H9 (cell line): Measurements from ENCODE around the gene CXXC5. TPM values are rescaled to one million over a fixed set of nuclear protein-coding genes. Genes with fewer than 3 reads are reported as not detected.
A peak's percentile ranks its signal among the peaks of the same experiment; 100 is the strongest.

Experiments
- DNase-seq: peaks from one replicate; pipeline ENCODE4 v3.0.0-alpha.2; 2017
- H2AFZ ChIP-seq: one replicate; pipeline ENCODE4 v1.6.1; 2013; ENCODE audit warnings: mild to moderate bottlenecking, low read length, control low read depth, moderate library complexity
- H2AK5ac ChIP-seq: 2 replicates; pipeline ENCODE4 v1.6.1; 2013; ENCODE audit warnings: low read length, control low read depth, mixed read lengths; ENCODE audit not compliant: insufficient read length
- H2BK120ac ChIP-seq: one replicate; pipeline ENCODE4 v1.6.1; 2013; ENCODE audit warnings: low read depth, mild to moderate bottlenecking, low read length, control low read depth, inconsistent platforms; ENCODE audit not compliant: poor library complexity, severe bottlenecking
- H2BK12ac ChIP-seq: 2 replicates; pipeline ENCODE4 v1.6.1; 2013; ENCODE audit warnings: low read length, control low read depth, mixed read lengths, low read depth; ENCODE audit not compliant: insufficient read length
- H2BK15ac ChIP-seq: 2 replicates; pipeline ENCODE4 v1.6.1; 2013; ENCODE audit warnings: low read depth, low read length, control low read depth
- H2BK20ac ChIP-seq: one replicate; pipeline ENCODE4 v1.6.1; 2013; ENCODE audit warnings: low read depth, mild to moderate bottlenecking, low read length, control low read depth, inconsistent platforms; ENCODE audit not compliant: poor library complexity, severe bottlenecking
- H2BK5ac ChIP-seq: 2 replicates; pipeline ENCODE4 v1.6.1; 2013; ENCODE audit warnings: low read length, control low read depth, mixed read lengths; ENCODE audit not compliant: insufficient read length
- H3K14ac ChIP-seq: 2 replicates; pipeline ENCODE4 v1.6.1; 2013; ENCODE audit warnings: low read length, control low read depth; ENCODE audit not compliant: insufficient read depth
- H3K18ac ChIP-seq: 2 replicates; pipeline ENCODE4 v1.6.1; 2013; ENCODE audit warnings: low read depth, mild to moderate bottlenecking, mixed read lengths, low read length, control low read depth; ENCODE audit not compliant: insufficient read length
- H3K23ac ChIP-seq: 2 replicates; pipeline ENCODE4 v1.6.1; 2013; ENCODE audit warnings: low read length, control low read depth, mixed read lengths, low read depth; ENCODE audit not compliant: insufficient read length
- H3K23me2 ChIP-seq: 2 replicates; pipeline ENCODE4 v1.6.1; 2013; ENCODE audit warnings: low read depth, mild to moderate bottlenecking, mixed read lengths, low read length, control low read depth; ENCODE audit not compliant: insufficient read length, poor library complexity, severe bottlenecking
- H3K27ac ChIP-seq: 2 replicates; pipeline ENCODE4 v1.5.1; 2013; ENCODE audit warnings: low read length, control low read depth, mixed read lengths, low read depth; ENCODE audit not compliant: insufficient read length
- H3K27me3 ChIP-seq: 2 replicates; pipeline ENCODE4 v1.6.1; 2013; ENCODE audit warnings: low read length, control low read depth, inconsistent platforms; ENCODE audit not compliant: insufficient read depth
- H3K4ac ChIP-seq: 2 replicates; pipeline ENCODE4 v1.6.1; 2013; ENCODE audit warnings: low read depth, mild to moderate bottlenecking, control low read depth, inconsistent platforms, low read length, moderate library complexity
- H3K4me1 ChIP-seq: 2 replicates; pipeline ENCODE4 v1.6.1; 2013; ENCODE audit warnings: low read length, control low read depth, inconsistent platforms; ENCODE audit not compliant: insufficient read depth
- H3K4me2 ChIP-seq: 2 replicates; pipeline ENCODE4 v1.6.1; 2013; ENCODE audit warnings: low read length, control low read depth, mixed read lengths; ENCODE audit not compliant: insufficient read length, insufficient read depth
- H3K56ac ChIP-seq: 2 replicates; pipeline ENCODE4 v1.6.1; 2013; ENCODE audit warnings: low read depth, mild to moderate bottlenecking, mixed read lengths, low read length, control low read depth; ENCODE audit not compliant: insufficient read length
- H3K79me1 ChIP-seq: 2 replicates; pipeline ENCODE4 v1.6.1; 2013; ENCODE audit warnings: low read depth, mild to moderate bottlenecking, moderate library complexity, low read length, control low read depth, inconsistent platforms; ENCODE audit not compliant: insufficient read depth, poor library complexity, severe bottlenecking
- H3K79me2 ChIP-seq: 2 replicates; pipeline ENCODE4 v1.6.1; 2013; ENCODE audit warnings: low read length, control low read depth, inconsistent platforms; ENCODE audit not compliant: insufficient read depth
- H3K9ac ChIP-seq: 2 replicates; pipeline ENCODE4 v1.6.1; 2013; ENCODE audit warnings: low read length, control low read depth, mixed read lengths; ENCODE audit not compliant: insufficient read length; ENCODE audit errors: extremely low read depth
- H3K9me3 ChIP-seq: one replicate; pipeline ENCODE4 v1.6.1; 2013; ENCODE audit warnings: low read depth, low read length, inconsistent platforms; ENCODE audit not compliant: control insufficient read depth
- H3T11ph ChIP-seq: one replicate; pipeline ENCODE4 v1.6.1; 2013; ENCODE audit warnings: mild to moderate bottlenecking, low read length, control low read depth, inconsistent platforms
- H4K20me1 ChIP-seq: one replicate; pipeline ENCODE4 v1.6.1; 2013; ENCODE audit not compliant: control insufficient read depth, insufficient read length, insufficient read depth
- H4K5ac ChIP-seq: 2 replicates; pipeline ENCODE4 v1.6.1; 2013; ENCODE audit warnings: low read depth, mild to moderate bottlenecking, mixed read lengths, low read length, control low read depth; ENCODE audit not compliant: insufficient read length
- H4K8ac ChIP-seq: replicated peaks from 2 replicates; pipeline ENCODE4 v1.6.1; 2013; ENCODE audit warnings: low read length, control low read depth, mixed read lengths, low read depth; ENCODE audit not compliant: insufficient read length
- H4K91ac ChIP-seq: 2 replicates; pipeline ENCODE4 v1.6.1; 2013; ENCODE audit warnings: low read depth, mild to moderate bottlenecking, moderate library complexity, mixed read lengths, low read length, control low read depth; ENCODE audit not compliant: insufficient read length
- H3K27ac Mint-ChIP-seq, 3 experiments: 2 replicates in 2 of 3; 3 replicates in 1 of 3; pipeline ENCODE4 v1.8.0; 2020 to 2021; ENCODE audit warnings: mixed read lengths in 3 of 3, mild to moderate bottlenecking in 1 of 3, moderate library complexity in 1 of 3
- H3K27me3 Mint-ChIP-seq: 2 replicates; pipeline ENCODE4 v1.8.0; 2021; ENCODE audit warnings: low read depth, mild to moderate bottlenecking, moderate library complexity, mixed read lengths
- H3K36me3 Mint-ChIP-seq, 3 experiments: 2 replicates in 2 of 3; 3 replicates in 1 of 3; pipeline ENCODE4 v1.8.0; 2020 to 2021; ENCODE audit warnings: low read depth in 3 of 3, mixed read lengths in 3 of 3; ENCODE audit not compliant: insufficient read depth in 1 of 3
- H3K4me1 Mint-ChIP-seq, 2 experiments: 2 replicates each; pipeline ENCODE4 v1.8.0; 2020; ENCODE audit warnings: mixed read lengths in 2 of 2
- H3K4me3 Mint-ChIP-seq, 2 experiments: 2 replicates in 1 of 2; 3 replicates in 1 of 2; pipeline ENCODE4 v1.8.0; 2020 to 2021; ENCODE audit warnings: mild to moderate bottlenecking in 2 of 2, mixed read lengths in 2 of 2, moderate library complexity in 1 of 2
- H3K9me3 Mint-ChIP-seq, 2 experiments: 2 replicates in 1 of 2; 3 replicates in 1 of 2; pipeline ENCODE4 v1.8.0; 2020; ENCODE audit warnings: mild to moderate bottlenecking in 2 of 2, mixed read lengths in 2 of 2, moderate library complexity in 1 of 2
- CTCF ChIP-seq: fragments of 200-600 bp; sonication (generic); conservative IDR thresholded peaks from 3 replicates; pipeline ENCODE4 v1.8.0; 2021; ENCODE audit warnings: antibody characterized with exemption, mild to moderate bottlenecking
- WGBS: extraction: QIAGEN DNeasy Blood & Tissue Kit; methylation state at CpG from one replicate; pipeline ENCODE4 v1.1.7; 2013; ENCODE audit warnings: missing lambda C conversion rate, low lambda C conversion rate, mixed read lengths; ENCODE audit not compliant: insufficient read length; ENCODE audit errors: extremely low coverage; 5-methylcytosine and 5-hydroxymethylcytosine counted together
- total RNA-seq: library from RNA; stranded (reverse); gene quantifications from 2 replicates; pipeline ENCODE4 v1.2.1, GENCODE V29; 2021

The CXXC5 gene
- total RNA-seq, 1 experiment from 2014 or later, result 105 TPM

GRCh38 chr5:139667730-139668063, 19.5 kb downstream of the CXXC5 start:
- H3T11ph ChIP-seq, result no peak overlapping the region
- no peak overlapping the region for H3K27ac ChIP-seq
- no peaks in the 10 kb centered on the region for H4K20me1 ChIP-seq
- no peak overlapping the region for H4K91ac ChIP-seq
- H2BK12ac ChIP-seq, result no peak overlapping the region
- no peaks in the 10 kb centered on the region for H3K23me2 ChIP-seq
- no peak for TF ChIP-seq CTCF
- H2AFZ ChIP-seq, result no peak overlapping the region
- H2BK5ac ChIP-seq, result no peak overlapping the region
- H3K4ac ChIP-seq, result no peak overlapping the region
- peaks cover 0 to 17% (median 2%) of the 10 kb centered on the region in 3 experiments; a peak in 4 of 7 replicates for H3K36me3 Mint-ChIP-seq
- no peak overlapping the region for H3K23ac ChIP-seq
- peaks cover 21% of the 10 kb centered on the region; the same call in 1 of the 2 replicates for H3K4me1 ChIP-seq
- H3K9me3 Mint-ChIP-seq, result no peaks in the 10 kb centered on the region
- H3K79me1 ChIP-seq, result peaks cover 4% of the 10 kb centered on the region
- H2AK5ac ChIP-seq, result no peak overlapping the region
- H3K4me2 ChIP-seq, result no peak overlapping the region
- H3K18ac ChIP-seq, result no peak overlapping the region
- H3K9me3 ChIP-seq, result no peaks in the 10 kb centered on the region
- peaks cover 49 to 58% of the 10 kb centered on the region in 2 experiments for H3K4me1 Mint-ChIP-seq
- H2BK120ac ChIP-seq, result no peak overlapping the region
- H3K14ac ChIP-seq, result no peak overlapping the region
- no peak overlapping the region for H2BK20ac ChIP-seq
- H4K8ac ChIP-seq, result no peak overlapping the region
- H4K5ac ChIP-seq, result no peak overlapping the region
- H3K9ac ChIP-seq, result no peak overlapping the region
- WGBS, result no CpG with 5 or more reads among the region's 5 CpGs
- no peak overlapping the region for H3K27ac Mint-ChIP-seq
- no peak overlapping the region for H3K56ac ChIP-seq
- no peak for DNase-seq
- no peak overlapping the region for H2BK15ac ChIP-seq
- no peaks in the 10 kb centered on the region for H3K27me3 Mint-ChIP-seq
- peaks cover 44% of the 10 kb centered on the region; the same call in 1 of the 2 replicates for H3K79me2 ChIP-seq
- H3K27me3 ChIP-seq, result no peaks in the 10 kb centered on the region
- H3K4me3 Mint-ChIP-seq, result peak overlapping the region in 1 of 2 experiments; percentile 69; a peak in 3 of 5 replicates
